A375 (cell line): Measurements from ENCODE around the gene PDGFRA. TPM values are rescaled to one million over a fixed set of nuclear protein-coding genes. Genes with fewer than 3 reads are reported as not detected.

ENCODE experiments used
- total RNA-seq: library from RNA; depleted of rRNA; stranded (reverse); fragments of >200 nt; shearing (Covaris generic); gene quantifications from 2 replicates; pipeline ENCODE4 v1.2.3, GENCODE V29; 2014; rRNA removed

PDGFRA gene
- 1.0 and 1.5 TPM in 2 replicates for total RNA-seq

DNA sequence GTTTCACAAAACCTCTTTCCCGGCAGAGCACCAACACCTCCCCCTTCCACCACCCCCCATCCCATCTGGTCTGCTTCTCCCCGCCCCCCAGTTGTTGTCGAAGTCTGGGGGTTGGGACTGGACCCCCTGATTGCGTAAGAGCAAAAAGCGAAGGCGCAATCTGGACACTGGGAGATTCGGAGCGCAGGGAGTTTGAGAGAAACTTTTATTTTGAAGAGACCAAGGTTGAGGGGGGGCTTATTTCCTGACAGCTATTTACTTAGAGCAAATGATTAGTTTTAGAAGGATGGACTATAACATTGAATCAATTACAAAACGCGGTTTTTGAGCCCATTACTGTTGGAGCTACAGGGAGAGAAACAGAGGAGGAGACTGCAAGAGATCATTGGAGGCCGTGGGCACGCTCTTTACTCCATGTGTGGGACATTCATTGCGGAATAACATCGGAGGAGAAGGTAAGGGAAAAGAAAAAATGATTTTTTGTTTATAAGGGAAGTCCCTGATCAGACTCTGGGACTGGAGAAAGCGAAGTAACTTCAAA lies at the start of gene PDGFRA:
Gene PDGFRA (plus strand): TSS at position 333 of the 541 bp plus-strand sequence. CDS start 29,476 bp downstream, outside the sequence.

Other genes starting within 250 kb of the PDGFRA start
- gene CHIC2, start 164.7 kb upstream of the PDGFRA start, total RNA-seq = 51.9 and 60.4 TPM in 2 replicates
- not detected in 2 replicates for gene GSX2, start 129.1 kb upstream of the PDGFRA start, total RNA-seq